HepG2 (cell line): ENCODE measurements around the gene BCL2L1. TPM values are rescaled to one million over a fixed set of nuclear protein-coding genes. Genes with fewer than 3 reads are reported as not detected.
A peak's percentile ranks its signal among the peaks of the same experiment; 100 is the strongest.

Experiments used
- ATF4 ChIP-seq, 2 experiments: fragments of 450-650 bp in 1 of 2; sonication (generic) in 1 of 2; formaldehyde crosslinking; IDR thresholded peaks; 2 replicates each; pipeline versions ENCODE4 v1.5.0 to v1.8.0; 2020 to 2022; ENCODE audit warnings: mild to moderate bottlenecking in 1 of 2, missing genetic modification reagents in 1 of 2
- ATF7-NPFF ChIP-seq: sonication (generic); formaldehyde crosslinking; IDR thresholded peaks from 2 replicates; pipeline ENCODE4 v1.8.1; 2023; ENCODE audit warnings: mild to moderate bottlenecking, low read depth, missing genetic modification reagents, moderate library complexity
- CSRNP1 ChIP-seq: sonication (generic); formaldehyde crosslinking; IDR thresholded peaks from 2 replicates; pipeline ENCODE4 v1.8.1; 2023; ENCODE audit warnings: mild to moderate bottlenecking, missing genetic modification reagents
- ERF ChIP-seq: IDR thresholded peaks from 2 replicates; pipeline ENCODE4 v1.6.1; 2018; ENCODE audit warnings: missing biosample characterization, missing genetic modification reagents
- ETV6 ChIP-seq: sonication (generic); formaldehyde crosslinking; conservative IDR thresholded peaks from 2 replicates; pipeline ENCODE4 v1.4.0; 2020; ENCODE audit warnings: missing genetic modification reagents
- FOXK1 ChIP-seq: sonication (generic); formaldehyde crosslinking; IDR thresholded peaks from 2 replicates; pipeline ENCODE4 v1.4.0; 2020; ENCODE audit warnings: low read depth, missing genetic modification reagents, borderline replicate concordance
- JUN ChIP-seq: sonication (generic); formaldehyde crosslinking; IDR thresholded peaks from 2 replicates; pipeline ENCODE4 v1.4.0; 2020; ENCODE audit warnings: mild to moderate bottlenecking, missing genetic modification reagents
- MIER3 ChIP-seq: IDR thresholded peaks from 2 replicates; pipeline ENCODE4 v1.6.1; 2016; ENCODE audit warnings: missing compliant biosample characterization, borderline replicate concordance
- MXD3 ChIP-seq: IDR thresholded peaks from 2 replicates; pipeline ENCODE4 v1.6.1; 2016; ENCODE audit warnings: mild to moderate bottlenecking, missing biosample characterization, missing genetic modification reagents
- NR2F1 ChIP-seq, 2 experiments: fragments of 450-650 bp in 1 of 2; formaldehyde crosslinking in 1 of 2; IDR thresholded peaks; 2 replicates each; pipeline versions ENCODE4 v1.5.0 to v1.6.1; 2016 to 2020; ENCODE audit warnings: mild to moderate bottlenecking in 1 of 2, missing compliant biosample characterization in 1 of 2, missing genetic modification reagents in 1 of 2, moderate library complexity in 1 of 2
- NR2F6 ChIP-seq, 2 experiments: IDR thresholded peaks; 2 replicates each; pipeline ENCODE4 v1.6.1; 2016; ENCODE audit warnings: antibody characterized with exemption in 1 of 2, mild to moderate bottlenecking in 1 of 2
- PCBP1 ChIP-seq: fragments of 200-400 bp; formaldehyde crosslinking; IDR thresholded peaks from 2 replicates; pipeline ENCODE4 v1.6.1; 2017; ENCODE audit warnings: mild to moderate bottlenecking, low read depth, low read length, borderline replicate concordance
- SPEN ChIP-seq: sonication (generic); formaldehyde crosslinking; IDR thresholded peaks from 2 replicates; pipeline ENCODE4 v1.5.1; 2020; ENCODE audit warnings: low read depth, mild to moderate bottlenecking, missing genetic modification reagents
- TAF1 ChIP-seq: sonication (generic); formaldehyde crosslinking; IDR thresholded peaks from 2 replicates; pipeline ENCODE4 v1.4.0; 2020; ENCODE audit warnings: missing genetic modification reagents
- YEATS4 ChIP-seq: sonication (generic); formaldehyde crosslinking; IDR thresholded peaks from 2 replicates; pipeline ENCODE4 v1.4.0; 2020; ENCODE audit warnings: missing genetic modification reagents, borderline replicate concordance
- ZNF772 ChIP-seq: sonication (generic); formaldehyde crosslinking; IDR thresholded peaks from 2 replicates; pipeline ENCODE4 v1.5.0; 2020; ENCODE audit warnings: mild to moderate bottlenecking, missing genetic modification reagents
- ZNF788 ChIP-seq: sonication (generic); formaldehyde crosslinking; IDR thresholded peaks from 2 replicates; pipeline ENCODE4 v1.5.0; 2020; ENCODE audit warnings: mild to moderate bottlenecking, missing genetic modification reagents, borderline replicate concordance
- polyA plus RNA-seq, 8 experiments: library from polyadenylated mRNA; depleted of rRNA in 3 of 8; stranded (reverse) in 7 of 8; unstranded in 1 of 8; fragments of >200 nt; fragmentation: Illumina TruSeq in 4 of 8; extraction: Trizol in 4 of 8; gene quantifications; 2 replicates each; pipeline versions ENCODE4 v1.2.1 to v1.2.3, GENCODE V29; 2011 to 2016; ENCODE audit warnings: low read depth in 4 of 8, missing spikeins in 1 of 8, mixed read lengths in 1 of 8; ENCODE audit not compliant: insufficient read depth in 1 of 8
- total RNA-seq, 5 experiments: library from RNA; depleted of rRNA; stranded (reverse); fragments of >200 nt; fragmentation: Illumina TruSeq; extraction: Trizol; gene quantifications; 2 replicates each; pipeline ENCODE4 v1.2.3, GENCODE V29; 2016; ENCODE audit warnings: low read depth in 1 of 5
- TF ChIP-seq, protein P1 (sequence below): IDR thresholded peaks from 2 replicates; pipeline ENCODE4 v1.6.1; 2016; ENCODE audit warnings: low read depth, control low read depth
- TF ChIP-seq, protein P2 (sequence below): sonication (generic); formaldehyde crosslinking; IDR thresholded peaks from 2 replicates; pipeline ENCODE4 v1.5.1; 2020; ENCODE audit warnings: missing genetic modification reagents, mild to moderate bottlenecking, borderline replicate concordance
- TF ChIP-seq, protein P3 (sequence below): sonication (generic); formaldehyde crosslinking; IDR thresholded peaks from 2 replicates; pipeline ENCODE4 v1.9.0; 2021; ENCODE audit warnings: missing genetic modification reagents, mild to moderate bottlenecking, borderline replicate concordance

The BCL2L1 gene
- total and polyA plus RNA-seq, 2 of the 13 experiments (the other 11 are each of a cell fraction or from before 2014, with no cell fraction given) = 164 to 258 TPM

- 0 out of 2 replicates have a peak, but pooled peaks have one; percentile 25 for TF ChIP-seq ZNF772
- TF ChIP-seq TAF1 (CRISPR knock-in tag) = peak; percentile 14; the same call in 1 of the 2 replicates
- TF ChIP-seq SPEN (CRISPR knock-in tag) = no peak
- peak; percentile 10; the same call in 1 of the 2 replicates for TF ChIP-seq NR2F6 (IDR thresholded peaks at IDR 0.05)
- peak; percentile 43; the same call in 1 of the 2 replicates for TF ChIP-seq NR2F6 (CRISPR knock-in tag; IDR thresholded peaks at IDR 0.05)
- TF ChIP-seq JUN (CRISPR knock-in tag) = no peak
- no peak; the same call in 1 of the 2 replicates for TF ChIP-seq ATF7-NPFF (CRISPR knock-in tag)
- TF ChIP-seq FOXK1 (CRISPR knock-in tag) = 0 out of 2 replicates have a peak, but pooled peaks have one; percentile 13
- TF ChIP-seq ERF (CRISPR knock-in tag) = no peak
- TF ChIP-seq MXD3 = 0 out of 2 replicates have a peak, but pooled peaks have one; percentile 20
- no peak for TF ChIP-seq ETV6 (CRISPR knock-in tag)
- no peak for TF ChIP-seq ATF4 (CRISPR knock-in tag; IDR thresholded peaks at IDR 0.05)
- TF ChIP-seq, protein P1, sequence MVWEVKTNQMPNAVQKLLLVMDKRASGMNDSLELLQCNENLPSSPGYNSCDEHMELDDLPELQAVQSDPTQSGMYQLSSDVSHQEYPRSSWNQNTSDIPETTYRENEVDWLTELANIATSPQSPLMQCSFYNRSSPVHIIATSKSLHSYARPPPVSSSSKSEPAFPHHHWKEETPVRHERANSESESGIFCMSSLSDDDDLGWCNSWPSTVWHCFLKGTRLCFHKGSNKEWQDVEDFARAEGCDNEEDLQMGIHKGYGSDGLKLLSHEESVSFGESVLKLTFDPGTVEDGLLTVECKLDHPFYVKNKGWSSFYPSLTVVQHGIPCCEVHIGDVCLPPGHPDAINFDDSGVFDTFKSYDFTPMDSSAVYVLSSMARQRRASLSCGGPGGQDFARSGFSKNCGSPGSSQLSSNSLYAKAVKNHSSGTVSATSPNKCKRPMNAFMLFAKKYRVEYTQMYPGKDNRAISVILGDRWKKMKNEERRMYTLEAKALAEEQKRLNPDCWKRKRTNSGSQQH (CRISPR knock-in tag) = 0 out of 2 replicates have a peak, but pooled peaks have one; percentile 49
- TF ChIP-seq ZNF788 (CRISPR knock-in tag) = 0 out of 2 replicates have a peak, but pooled peaks have one; percentile 32
- TF ChIP-seq YEATS4 (CRISPR knock-in tag) = no peak
- TF ChIP-seq MIER3 (CRISPR knock-in tag) = no peak
- TF ChIP-seq CSRNP1 (CRISPR knock-in tag) = no peak
- TF ChIP-seq, protein P2, sequence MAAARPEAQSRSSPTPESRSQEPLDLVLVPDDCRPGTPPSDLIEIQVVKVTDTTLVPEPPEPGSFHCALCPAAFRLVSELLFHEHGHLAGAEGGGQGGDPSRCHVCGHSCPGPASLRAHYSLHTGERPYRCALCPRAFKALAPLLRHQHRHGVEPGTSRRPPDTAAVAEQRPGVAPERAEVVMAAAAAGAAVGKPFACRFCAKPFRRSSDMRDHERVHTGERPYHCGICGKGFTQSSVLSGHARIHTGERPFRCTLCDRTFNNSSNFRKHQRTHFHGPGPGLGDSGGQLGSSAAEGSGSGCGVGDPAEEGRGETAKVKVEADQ (CRISPR knock-in tag) = peak; percentile 24; the same call in 1 of the 2 replicates
- TF ChIP-seq, protein P3, sequence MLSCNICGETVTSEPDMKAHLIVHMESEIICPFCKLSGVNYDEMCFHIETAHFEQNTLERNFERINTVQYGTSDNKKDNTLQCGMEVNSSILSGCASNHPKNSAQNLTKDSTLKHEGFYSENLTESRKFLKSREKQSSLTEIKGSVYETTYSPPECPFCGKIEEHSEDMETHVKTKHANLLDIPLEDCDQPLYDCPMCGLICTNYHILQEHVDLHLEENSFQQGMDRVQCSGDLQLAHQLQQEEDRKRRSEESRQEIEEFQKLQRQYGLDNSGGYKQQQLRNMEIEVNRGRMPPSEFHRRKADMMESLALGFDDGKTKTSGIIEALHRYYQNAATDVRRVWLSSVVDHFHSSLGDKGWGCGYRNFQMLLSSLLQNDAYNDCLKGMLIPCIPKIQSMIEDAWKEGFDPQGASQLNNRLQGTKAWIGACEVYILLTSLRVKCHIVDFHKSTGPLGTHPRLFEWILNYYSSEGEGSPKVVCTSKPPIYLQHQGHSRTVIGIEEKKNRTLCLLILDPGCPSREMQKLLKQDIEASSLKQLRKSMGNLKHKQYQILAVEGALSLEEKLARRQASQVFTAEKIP (CRISPR knock-in tag) = no peak
- TF ChIP-seq NR2F1 (CRISPR knock-in tag; IDR thresholded peaks at IDR 0.05) = 0 out of 4 replicates have a peak, but pooled peaks of 1 of the 2 experiments have one; percentile 27
- no peak for TF ChIP-seq PCBP1
Observed at GRCh38 chr20:31699801-31700728, 22.6 kb downstream of the BCL2L1 start (continued).
